Fibroblast of pulmonary artery (primary cell): ENCODE measurements around the gene C2orf69.

Experiments
- DNase-seq: peaks from one replicate; pipeline ENCODE4 v3.0.0-alpha.2; 2010; ENCODE audit warnings: low read depth
- H3K4me3 ChIP-seq: replicated peaks from 2 replicates; pipeline ENCODE4 v1.5.1; 2011; ENCODE audit warnings: low read depth, mild to moderate bottlenecking, control low read depth, low read length, moderate library complexity
- CTCF ChIP-seq: IDR thresholded peaks from 2 replicates; pipeline ENCODE4 v1.5.1; 2011; ENCODE audit warnings: mild to moderate bottlenecking, control low read depth, low read length, inconsistent platforms; ENCODE audit errors: missing control alignments

Gene C2orf69

GRCh38 chr2:199870581-199870980, 40.5 kb upstream of the C2orf69 start:
- no peak overlapping the region for H3K4me3 ChIP-seq
- no peak for TF ChIP-seq CTCF
- DNase-seq, result no peak

GRCh38 chr2:199874209-199874608, 36.9 kb upstream of the C2orf69 start:
- H3K4me3 ChIP-seq, result no peak overlapping the region
- no peak for TF ChIP-seq CTCF
- DNase-seq, result no peak

DNA sequence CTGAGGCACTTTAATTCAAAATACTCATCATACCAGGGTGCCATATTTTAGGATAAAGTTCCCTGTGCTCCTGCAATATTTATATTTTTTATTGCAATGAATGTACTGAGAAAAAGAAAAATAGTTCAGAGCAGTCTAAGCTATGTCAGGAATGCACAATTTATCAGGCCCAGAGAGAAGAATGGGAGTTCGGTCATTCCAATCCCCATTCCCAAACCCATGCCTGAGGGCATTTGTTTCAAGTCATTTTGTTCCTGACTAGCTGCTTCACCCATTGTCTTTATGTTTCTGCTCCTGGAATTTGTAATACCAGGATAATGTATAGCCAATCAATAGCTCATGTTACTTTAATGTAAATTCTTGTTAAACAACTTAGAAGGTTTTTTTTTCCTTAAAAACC, 35.7 kb upstream of the C2orf69 start:
- H3K4me3 ChIP-seq, result no peak overlapping the region
- TF ChIP-seq CTCF, result no peak
- DNase-seq, result no peak

GRCh38 chr2:199882667-199883066, 28.4 kb upstream of the C2orf69 start:
- no peak for TF ChIP-seq CTCF
- no peak overlapping the region for H3K4me3 ChIP-seq
- no peak for DNase-seq

DNA sequence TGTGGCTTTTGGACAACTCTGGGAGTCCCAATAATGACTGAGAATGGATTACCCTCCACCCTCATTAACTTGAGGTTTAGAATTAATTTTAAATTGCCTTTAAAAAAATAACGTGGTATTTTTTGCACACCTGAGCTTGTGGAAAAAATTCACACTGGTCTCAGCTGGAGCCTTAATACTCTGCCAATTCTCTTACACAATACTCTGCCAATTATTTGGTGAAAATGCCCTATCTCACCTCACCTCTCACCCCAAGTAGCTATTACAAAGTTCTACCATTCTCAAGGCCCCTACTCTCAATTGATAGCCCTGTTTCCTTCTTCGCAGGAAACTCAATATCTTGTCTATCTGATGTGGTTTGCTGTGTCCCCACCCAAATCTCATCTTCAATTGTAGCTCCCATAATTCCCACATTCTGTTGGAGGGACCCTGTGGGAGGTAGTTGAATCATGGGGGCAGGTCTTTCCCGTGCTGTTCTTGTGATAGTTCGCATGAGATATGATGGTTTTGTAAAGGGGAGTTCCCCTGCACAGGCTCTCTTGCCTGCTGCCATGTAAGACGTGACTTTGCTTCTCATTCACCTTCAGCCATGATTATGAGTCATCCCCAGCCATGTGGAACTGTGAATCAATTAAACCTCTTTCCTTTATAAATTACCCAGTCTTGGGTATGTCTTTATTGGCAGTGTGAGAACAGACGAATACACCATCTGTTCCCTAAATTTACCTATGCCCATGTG, 27.4 kb upstream of the C2orf69 start:
- no peak for DNase-seq
- TF ChIP-seq CTCF, result no peak
- no peak overlapping the region for H3K4me3 ChIP-seq

DNA sequence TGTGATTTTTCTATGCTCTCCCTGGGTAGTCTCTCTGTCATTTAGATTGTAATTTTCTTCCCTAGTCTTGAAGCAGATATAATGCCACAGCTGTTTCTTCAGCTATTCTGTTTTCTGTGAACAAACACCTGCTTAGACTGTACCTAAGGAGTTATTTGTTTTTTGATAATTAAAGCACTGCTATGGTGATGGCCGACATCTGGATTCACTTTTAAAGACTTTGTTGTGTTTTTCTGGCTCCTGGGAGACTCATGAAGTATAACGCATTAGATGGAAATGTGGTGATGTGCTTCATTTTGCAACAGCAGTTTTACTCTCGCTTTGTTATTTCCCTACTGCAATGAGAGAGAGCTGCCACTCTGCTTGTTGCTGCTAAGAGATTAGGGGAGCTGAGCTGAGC, 15.7 kb upstream of the C2orf69 start:
- no peak for DNase-seq
- TF ChIP-seq CTCF, result no peak
- no peak overlapping the region for H3K4me3 ChIP-seq

- DNase-seq, result no peak
- no peak for TF ChIP-seq CTCF
- H3K4me3 ChIP-seq, result no peak overlapping the region
Observed at GRCh38 chr2:199896617-199897016, 14.5 kb upstream of the C2orf69 start.
